Measurements from ENCODE around the gene DNAH8.
A peak's percentile ranks its signal among the peaks of the same experiment; 100 is the strongest.

The DNAH8 gene

GRCh38 chr6:38799529-38800184, 84.5 kb downstream of the DNAH8 start:
- peak in 2 of 3 donors; percentile 4 to 21 for DNase-seq

- no peak for DNase-seq
These were observed 86.2 kb downstream of the DNAH8 start for GRCh38 chr6:38801305-38801704.

- DNase-seq, result no peak
These were observed 87.4 kb downstream of the DNAH8 start for GRCh38 chr6:38802497-38802896.

GRCh38 chr6:38803129-38803528, 88.0 kb downstream of the DNAH8 start:
- DNase-seq, result no peak

- DNase-seq, result no peak
These were observed 89.2 kb downstream of the DNAH8 start for GRCh38 chr6:38804358-38804757.

- no peak for DNase-seq
These were observed 90.1 kb downstream of the DNAH8 start for GRCh38 chr6:38805127-38805655.

GRCh38 chr6:38805692-38806091, 90.6 kb downstream of the DNAH8 start:
- DNase-seq, result no peak

- no peak for DNase-seq
These were observed 91.2 kb downstream of the DNAH8 start for GRCh38 chr6:38806271-38806670.

GRCh38 chr6:38806833-38807232, 91.7 kb downstream of the DNAH8 start:
- no peak for DNase-seq

GRCh38 chr6:38808039-38808438, 92.9 kb downstream of the DNAH8 start:
- no peak for DNase-seq

- DNase-seq, result no peak
These were observed 98.1 kb downstream of the DNAH8 start for GRCh38 chr6:38813041-38813823.

GRCh38 chr6:38814761-38815160, 99.7 kb downstream of the DNAH8 start:
- DNase-seq, result no peak

- DNase-seq, result no peak
These were observed 100.1 kb downstream of the DNAH8 start for GRCh38 chr6:38815250-38815649.

- no peak for DNase-seq
These were observed 103.6 kb downstream of the DNAH8 start for GRCh38 chr6:38818691-38819090.

- DNase-seq, result no peak
These were observed 107.9 kb downstream of the DNAH8 start for GRCh38 chr6:38822963-38823362.

- DNase-seq, result no peak
These were observed 109.3 kb downstream of the DNAH8 start for GRCh38 chr6:38824243-38824894.

GRCh38 chr6:38827024-38827423, 111.9 kb downstream of the DNAH8 start:
- DNase-seq, result no peak

GRCh38 chr6:38831865-38832264, 116.8 kb downstream of the DNAH8 start:
- DNase-seq, result no peak

GRCh38 chr6:38833320-38833719, 118.2 kb downstream of the DNAH8 start:
- no peak for DNase-seq

- no peak for DNase-seq
These were observed 121.5 kb downstream of the DNAH8 start for GRCh38 chr6:38836585-38836984.

GRCh38 chr6:38837101-38837500, 122.0 kb downstream of the DNAH8 start:
- DNase-seq, result no peak

GRCh38 chr6:38843798-38844197, 128.7 kb downstream of the DNAH8 start:
- DNase-seq, result no peak

- DNase-seq, result no peak
These were observed 130.8 kb downstream of the DNAH8 start for GRCh38 chr6:38845931-38846330.

- DNase-seq, result no peak
These were observed 131.2 kb downstream of the DNAH8 start for GRCh38 chr6:38846361-38846760.
